ENCODE measurements around the gene BCAP29.

Gene BCAP29

DNA sequence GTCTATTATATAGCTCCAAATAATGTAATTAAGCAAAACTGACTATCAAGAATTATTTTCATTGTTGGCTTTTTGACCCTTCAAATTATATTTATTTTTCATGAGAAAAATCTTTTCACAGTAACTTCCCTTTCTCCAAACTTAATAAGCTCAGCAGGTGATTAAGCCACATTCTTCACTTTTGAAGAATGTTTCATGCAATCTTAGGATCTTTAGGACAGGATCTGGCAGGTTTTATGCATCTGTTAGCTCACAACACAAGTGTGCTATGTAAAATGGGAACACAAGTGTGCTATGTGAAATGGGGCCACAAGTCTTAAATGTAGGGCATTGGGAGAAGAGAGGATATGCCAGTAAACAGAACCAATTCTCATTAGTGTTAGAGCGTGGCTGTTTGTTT, 26.3 kb downstream of the BCAP29 start:
- H3K9ac ChIP-seq (ENCODE audit: low read length): no peak overlapping the region
- no peak overlapping the region for H3K27ac ChIP-seq (ENCODE audit: low read length)
- no peaks in the 10 kb centered on the region for H3K4me1 ChIP-seq (ENCODE audit: control insufficient read depth, low read depth, low read length)
- no peaks in the 10 kb centered on the region for H3K27me3 ChIP-seq (ENCODE audit: control insufficient read depth, insufficient read depth, low read length)
- H3K4me3 ChIP-seq (ENCODE audit: low read length): no peak overlapping the region
- H3K9me3 ChIP-seq (ENCODE audit: control insufficient read depth, low read depth, low read length): no peaks in the 10 kb centered on the region
- H3K36me3 ChIP-seq (ENCODE audit: control insufficient read depth, low read depth, low read length): peaks cover 3% of the 10 kb centered on the region

- peaks cover 3% of the 10 kb centered on the region for H3K36me3 ChIP-seq (ENCODE audit: control insufficient read depth, low read depth, low read length)
- no peaks in the 10 kb centered on the region for H3K9me3 ChIP-seq (ENCODE audit: control insufficient read depth, low read depth, low read length)
- no peak overlapping the region for H3K4me3 ChIP-seq (ENCODE audit: low read length)
- no peak overlapping the region for H3K27ac ChIP-seq (ENCODE audit: low read length)
- H3K27me3 ChIP-seq (ENCODE audit: control insufficient read depth, insufficient read depth, low read length): no peaks in the 10 kb centered on the region
- no peak overlapping the region for H3K9ac ChIP-seq (ENCODE audit: low read length)
- no peaks in the 10 kb centered on the region for H3K4me1 ChIP-seq (ENCODE audit: control insufficient read depth, low read depth, low read length)
Observed at GRCh38 chr7:107609811-107610261, 29.8 kb downstream of the BCAP29 start.

- Histone ChIP-seq H3K9me3 (ENCODE audit: control insufficient read depth, low read depth, low read length) (no peaks in the 10 kb centered on the region), H3K4me3 (ENCODE audit: low read length) (no peak overlapping the region), H3K4me1 (ENCODE audit: control insufficient read depth, low read depth, low read length) (no peaks in the 10 kb centered on the region), H3K9ac (ENCODE audit: low read length) (no peak overlapping the region), H3K27me3 (ENCODE audit: control insufficient read depth, insufficient read depth, low read length) (no peaks in the 10 kb centered on the region), H3K27ac (ENCODE audit: low read length) (no peak overlapping the region), H3K36me3 (ENCODE audit: control insufficient read depth, low read depth, low read length) (peaks cover 3% of the 10 kb centered on the region)
Observed at GRCh38 chr7:107610323-107610722, 30.3 kb downstream of the BCAP29 start.

DNA sequence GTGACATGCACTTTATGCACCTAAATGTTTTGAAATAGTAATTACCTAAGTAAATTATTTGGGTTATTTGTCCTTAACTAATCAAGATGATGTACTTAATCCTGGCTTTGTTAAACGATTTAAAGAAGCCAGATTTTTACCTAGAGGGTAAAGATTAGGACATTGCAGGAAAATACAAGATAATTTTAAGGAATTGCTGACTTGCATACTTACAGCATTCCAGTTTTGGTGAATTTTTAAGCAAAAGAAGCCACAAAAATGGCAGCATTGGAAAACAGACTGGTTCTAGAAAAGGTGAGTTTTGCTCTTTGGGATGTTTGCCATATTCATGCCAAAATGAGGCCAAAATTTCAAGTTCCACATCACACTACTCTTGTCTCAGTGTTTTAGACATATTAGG, 33.4 kb downstream of the BCAP29 start:
- no peak overlapping the region for H3K27ac ChIP-seq (ENCODE audit: low read length)
- H3K36me3 ChIP-seq (ENCODE audit: control insufficient read depth, low read depth, low read length): peaks cover 3% of the 10 kb centered on the region
- H3K4me1 ChIP-seq (ENCODE audit: control insufficient read depth, low read depth, low read length): no peaks in the 10 kb centered on the region
- H3K9ac ChIP-seq (ENCODE audit: low read length): no peak overlapping the region
- no peaks in the 10 kb centered on the region for H3K27me3 ChIP-seq (ENCODE audit: control insufficient read depth, insufficient read depth, low read length)
- H3K4me3 ChIP-seq (ENCODE audit: low read length): no peak overlapping the region
- no peaks in the 10 kb centered on the region for H3K9me3 ChIP-seq (ENCODE audit: control insufficient read depth, low read depth, low read length)

- Histone ChIP-seq H3K4me1 (ENCODE audit: control insufficient read depth, low read depth, low read length) (no peaks in the 10 kb centered on the region), H3K27me3 (ENCODE audit: control insufficient read depth, insufficient read depth, low read length) (no peaks in the 10 kb centered on the region), H3K36me3 (ENCODE audit: control insufficient read depth, low read depth, low read length) (peaks cover under 1% of the 10 kb centered on the region), H3K27ac (ENCODE audit: low read length) (no peak overlapping the region), H3K9ac (ENCODE audit: low read length) (no peak overlapping the region), H3K4me3 (ENCODE audit: low read length) (no peak overlapping the region), H3K9me3 (ENCODE audit: control insufficient read depth, low read depth, low read length) (no peaks in the 10 kb centered on the region)
Observed at GRCh38 chr7:107613948-107614347, 33.9 kb downstream of the BCAP29 start.

DNA sequence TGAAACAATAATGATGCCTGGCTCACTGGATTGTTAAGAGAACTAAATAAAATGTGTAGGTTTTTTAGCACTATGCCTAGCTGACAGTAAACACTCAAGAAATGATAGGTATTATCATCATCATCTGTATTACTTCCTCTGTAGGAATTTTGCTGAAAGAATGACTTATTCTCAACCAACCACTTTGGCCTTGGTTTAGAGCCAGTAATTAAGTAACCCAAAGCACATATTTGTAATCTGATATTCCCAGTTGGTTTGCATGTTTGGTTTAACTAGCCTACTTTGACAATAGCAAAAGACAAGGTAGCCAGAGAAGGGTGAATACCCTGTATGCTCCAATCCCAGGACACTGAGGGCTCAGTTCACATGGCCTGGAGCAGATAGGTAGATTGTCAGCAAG, 34.4 kb downstream of the BCAP29 start:
- Histone ChIP-seq H3K9ac (ENCODE audit: low read length) (no peak overlapping the region), H3K9me3 (ENCODE audit: control insufficient read depth, low read depth, low read length) (no peaks in the 10 kb centered on the region), H3K4me1 (ENCODE audit: control insufficient read depth, low read depth, low read length) (no peaks in the 10 kb centered on the region), H3K36me3 (ENCODE audit: control insufficient read depth, low read depth, low read length) (no peaks in the 10 kb centered on the region), H3K27ac (ENCODE audit: low read length) (no peak overlapping the region), H3K4me3 (ENCODE audit: low read length) (no peak overlapping the region), H3K27me3 (ENCODE audit: control insufficient read depth, insufficient read depth, low read length) (no peaks in the 10 kb centered on the region)

DNA sequence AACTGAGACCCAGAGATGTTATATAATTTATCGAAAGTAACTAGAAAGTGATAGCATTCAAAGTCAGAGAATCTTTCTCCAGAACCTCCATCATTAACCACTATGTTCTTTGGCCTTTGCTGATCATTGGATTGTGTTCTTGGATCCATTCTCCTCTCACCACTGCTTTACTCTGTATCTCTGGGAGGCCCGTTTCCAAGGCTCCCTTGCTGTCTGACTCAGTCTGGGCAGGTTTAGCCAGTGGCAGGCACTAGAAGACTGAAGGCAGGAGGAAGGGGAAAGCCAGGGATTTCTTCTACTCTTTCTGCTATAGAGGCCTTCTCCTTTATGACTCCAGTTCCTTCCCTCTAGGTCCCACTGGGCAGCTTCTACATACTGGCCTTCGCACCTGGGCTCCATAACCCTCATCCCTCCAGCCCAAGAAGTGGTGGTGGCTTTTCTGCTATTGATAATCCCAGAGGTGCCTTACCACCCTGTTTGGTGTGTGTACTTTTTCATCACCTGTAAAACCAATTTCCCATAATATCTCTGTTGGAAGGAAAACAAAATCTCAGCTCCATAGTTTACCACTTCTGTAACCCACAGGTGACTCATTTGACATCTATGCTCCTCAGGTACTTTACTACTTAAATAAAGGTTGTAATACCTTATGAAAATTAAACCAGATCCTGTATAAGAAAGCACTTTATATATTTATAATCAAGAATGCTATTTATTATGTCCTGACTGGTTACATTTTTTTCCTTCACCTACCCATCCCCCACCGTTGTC, 36.0 kb downstream of the BCAP29 start:
- H3K27ac ChIP-seq (ENCODE audit: low read length): no peak overlapping the region
- no peaks in the 10 kb centered on the region for H3K4me1 ChIP-seq (ENCODE audit: control insufficient read depth, low read depth, low read length)
- H3K9me3 ChIP-seq (ENCODE audit: control insufficient read depth, low read depth, low read length): no peaks in the 10 kb centered on the region
- no peaks in the 10 kb centered on the region for H3K36me3 ChIP-seq (ENCODE audit: control insufficient read depth, low read depth, low read length)
- H3K4me3 ChIP-seq (ENCODE audit: low read length): no peak overlapping the region
- H3K9ac ChIP-seq (ENCODE audit: low read length): no peak overlapping the region
- H3K27me3 ChIP-seq (ENCODE audit: control insufficient read depth, insufficient read depth, low read length): no peaks in the 10 kb centered on the region

GRCh38 chr7:107622429-107622828, 42.4 kb downstream of the BCAP29 start:
- Histone ChIP-seq H3K9ac (ENCODE audit: low read length) (no peak overlapping the region), H3K4me1 (ENCODE audit: control insufficient read depth, low read depth, low read length) (no peaks in the 10 kb centered on the region), H3K4me3 (ENCODE audit: low read length) (no peak overlapping the region), H3K27ac (ENCODE audit: low read length) (no peak overlapping the region), H3K36me3 (ENCODE audit: control insufficient read depth, low read depth, low read length) (no peaks in the 10 kb centered on the region), H3K27me3 (ENCODE audit: control insufficient read depth, insufficient read depth, low read length) (no peaks in the 10 kb centered on the region), H3K9me3 (ENCODE audit: control insufficient read depth, low read depth, low read length) (no peaks in the 10 kb centered on the region)

DNA sequence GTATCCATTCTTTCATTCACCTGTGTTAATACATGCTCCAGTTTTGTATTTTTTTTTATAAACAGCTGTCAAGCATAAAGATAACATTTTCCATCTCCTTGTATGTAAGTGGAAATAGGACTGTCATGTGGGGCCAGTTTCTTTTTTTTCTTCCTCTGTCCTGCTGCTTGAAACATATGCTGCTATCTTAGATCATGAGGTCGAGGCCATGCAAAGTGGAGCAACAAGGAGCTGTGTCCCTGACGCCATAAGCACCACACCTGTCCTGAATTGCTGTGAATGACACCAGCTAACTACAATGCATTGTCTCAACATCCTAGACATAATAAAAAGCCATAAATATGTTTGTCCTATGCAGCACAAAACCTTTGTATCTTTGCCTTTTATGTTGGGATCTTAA, 42.8 kb downstream of the BCAP29 start:
- no peak overlapping the region for H3K9ac ChIP-seq (ENCODE audit: low read length)

GRCh38 chr7:107627002-107627401, 47.0 kb downstream of the BCAP29 start:
- H3K4me3 ChIP-seq (ENCODE audit: low read length): no peak overlapping the region
- no peak overlapping the region for H3K9ac ChIP-seq (ENCODE audit: low read length)
- H3K4me1 ChIP-seq (ENCODE audit: control insufficient read depth, low read depth, low read length): peaks cover 3% of the 10 kb centered on the region
- H3K36me3 ChIP-seq (ENCODE audit: control insufficient read depth, low read depth, low read length): no peaks in the 10 kb centered on the region
- no peaks in the 10 kb centered on the region for H3K27me3 ChIP-seq (ENCODE audit: control insufficient read depth, insufficient read depth, low read length)
- no peaks in the 10 kb centered on the region for H3K9me3 ChIP-seq (ENCODE audit: control insufficient read depth, low read depth, low read length)
- no peak overlapping the region for H3K27ac ChIP-seq (ENCODE audit: low read length)

More for the DNA sequence above, 42.8 kb downstream of the BCAP29 start:
- Histone ChIP-seq H3K4me3 (ENCODE audit: low read length) (no peak overlapping the region), H3K36me3 (ENCODE audit: control insufficient read depth, low read depth, low read length) (no peaks in the 10 kb centered on the region), H3K27ac (ENCODE audit: low read length) (no peak overlapping the region), H3K9me3 (ENCODE audit: control insufficient read depth, low read depth, low read length) (no peaks in the 10 kb centered on the region), H3K27me3 (ENCODE audit: control insufficient read depth, insufficient read depth, low read length) (no peaks in the 10 kb centered on the region), H3K4me1 (ENCODE audit: control insufficient read depth, low read depth, low read length) (no peaks in the 10 kb centered on the region)

GRCh38 chr7:107628461-107629064, 48.5 kb downstream of the BCAP29 start:
- no peaks in the 10 kb centered on the region for H3K27me3 ChIP-seq (ENCODE audit: control insufficient read depth, insufficient read depth, low read length)
- no peak overlapping the region for H3K4me3 ChIP-seq (ENCODE audit: low read length)
- peaks cover 13% of the 10 kb centered on the region for H3K4me1 ChIP-seq (ENCODE audit: control insufficient read depth, low read depth, low read length)
- H3K36me3 ChIP-seq (ENCODE audit: control insufficient read depth, low read depth, low read length): no peaks in the 10 kb centered on the region
- no peak overlapping the region for H3K27ac ChIP-seq (ENCODE audit: low read length)
- no peak overlapping the region for H3K9ac ChIP-seq (ENCODE audit: low read length)
- no peaks in the 10 kb centered on the region for H3K9me3 ChIP-seq (ENCODE audit: control insufficient read depth, low read depth, low read length)

GRCh38 chr7:107630342-107630741, 50.3 kb downstream of the BCAP29 start:
- Histone ChIP-seq H3K27ac (ENCODE audit: low read length) (no peak overlapping the region), H3K27me3 (ENCODE audit: control insufficient read depth, insufficient read depth, low read length) (no peaks in the 10 kb centered on the region), H3K4me1 (ENCODE audit: control insufficient read depth, low read depth, low read length) (peaks cover 13% of the 10 kb centered on the region), H3K9ac (ENCODE audit: low read length) (no peak overlapping the region), H3K9me3 (ENCODE audit: control insufficient read depth, low read depth, low read length) (no peaks in the 10 kb centered on the region), H3K36me3 (ENCODE audit: control insufficient read depth, low read depth, low read length) (no peaks in the 10 kb centered on the region), H3K4me3 (ENCODE audit: low read length) (no peak overlapping the region)

Measured in iPS-18a (cell line).